Nephron (organoid): ENCODE measurements around the gene RUSF1.

ENCODE experiments used
- H3K27ac Mint-ChIP-seq, 3 experiments: 2 replicates each; pipeline ENCODE4 v1.8.0; 2020; ENCODE audit warnings: mixed read lengths in 3 of 3, mild to moderate bottlenecking in 2 of 3, moderate library complexity in 1 of 3
- H3K27me3 Mint-ChIP-seq: 2 replicates; pipeline ENCODE4 v1.8.0; 2021; ENCODE audit warnings: low read depth, mild to moderate bottlenecking, moderate library complexity, mixed read lengths
- H3K36me3 Mint-ChIP-seq: 2 replicates; pipeline ENCODE4 v1.8.0; 2020; ENCODE audit warnings: low read depth, mixed read lengths
- H3K4me1 Mint-ChIP-seq: 2 replicates; pipeline ENCODE4 v1.8.0; 2020; ENCODE audit warnings: mixed read lengths
- H3K4me3 Mint-ChIP-seq, 3 experiments: 2 replicates each; pipeline ENCODE4 v1.8.0; 2020; ENCODE audit warnings: mild to moderate bottlenecking in 3 of 3, mixed read lengths in 3 of 3, moderate library complexity in 2 of 3
- H3K9me3 Mint-ChIP-seq: 2 replicates; pipeline ENCODE4 v1.8.0; 2020; ENCODE audit warnings: mixed read lengths
- TF ChIP-seq, protein P1 (sequence below), 3 experiments: fragments of 200-600 bp; sonication (generic); IDR thresholded peaks; one replicate each; pipeline ENCODE4 v1.5.0; 2021; ENCODE audit warnings: antibody characterized with exemption in 3 of 3; ENCODE audit not compliant: unreplicated experiment in 3 of 3

RUSF1 gene

DNA sequence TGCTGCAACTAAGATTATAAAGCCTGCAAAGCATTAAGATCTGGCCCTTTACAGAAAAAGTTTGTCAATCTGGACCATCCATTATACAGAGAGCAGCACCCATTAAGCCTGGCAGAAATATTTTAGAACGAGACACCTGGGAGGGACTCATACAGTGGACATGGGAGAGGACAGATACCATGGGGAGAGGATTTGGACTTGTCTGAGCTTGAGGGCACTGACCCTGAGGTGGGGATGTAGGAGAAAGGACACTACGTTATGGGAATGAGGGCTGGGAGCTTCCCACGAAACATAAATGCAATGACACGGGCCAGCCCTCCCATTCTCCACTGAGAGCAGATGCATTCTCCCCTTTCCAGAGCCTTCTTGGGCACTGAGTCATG, 6.2 kb downstream of the RUSF1 start:
- H3K4me1 Mint-ChIP-seq, result peaks cover 1% of the 10 kb centered on the region
- H3K36me3 Mint-ChIP-seq, result peaks cover 23% of the 10 kb centered on the region
- no peaks in the 10 kb centered on the region for H3K27me3 Mint-ChIP-seq
- TF ChIP-seq, protein P1, sequence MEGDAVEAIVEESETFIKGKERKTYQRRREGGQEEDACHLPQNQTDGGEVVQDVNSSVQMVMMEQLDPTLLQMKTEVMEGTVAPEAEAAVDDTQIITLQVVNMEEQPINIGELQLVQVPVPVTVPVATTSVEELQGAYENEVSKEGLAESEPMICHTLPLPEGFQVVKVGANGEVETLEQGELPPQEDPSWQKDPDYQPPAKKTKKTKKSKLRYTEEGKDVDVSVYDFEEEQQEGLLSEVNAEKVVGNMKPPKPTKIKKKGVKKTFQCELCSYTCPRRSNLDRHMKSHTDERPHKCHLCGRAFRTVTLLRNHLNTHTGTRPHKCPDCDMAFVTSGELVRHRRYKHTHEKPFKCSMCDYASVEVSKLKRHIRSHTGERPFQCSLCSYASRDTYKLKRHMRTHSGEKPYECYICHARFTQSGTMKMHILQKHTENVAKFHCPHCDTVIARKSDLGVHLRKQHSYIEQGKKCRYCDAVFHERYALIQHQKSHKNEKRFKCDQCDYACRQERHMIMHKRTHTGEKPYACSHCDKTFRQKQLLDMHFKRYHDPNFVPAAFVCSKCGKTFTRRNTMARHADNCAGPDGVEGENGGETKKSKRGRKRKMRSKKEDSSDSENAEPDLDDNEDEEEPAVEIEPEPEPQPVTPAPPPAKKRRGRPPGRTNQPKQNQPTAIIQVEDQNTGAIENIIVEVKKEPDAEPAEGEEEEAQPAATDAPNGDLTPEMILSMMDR (IDR thresholded peaks at IDR 0.05; ENCODE audit: unreplicated experiment in 3 of 3), result no peak
- H3K27ac Mint-ChIP-seq, result no peak overlapping the region
- H3K9me3 Mint-ChIP-seq, result no peaks in the 10 kb centered on the region
- H3K4me3 Mint-ChIP-seq, result no peak overlapping the region

- no peak overlapping the region for H3K27ac Mint-ChIP-seq
- H3K4me1 Mint-ChIP-seq, result no peaks in the 10 kb centered on the region
- TF ChIP-seq, protein P1 (IDR thresholded peaks at IDR 0.05; ENCODE audit: unreplicated experiment in 3 of 3), result no peak
- H3K4me3 Mint-ChIP-seq, result no peak overlapping the region
- H3K27me3 Mint-ChIP-seq, result no peaks in the 10 kb centered on the region
- H3K36me3 Mint-ChIP-seq, result peaks cover 23% of the 10 kb centered on the region
- H3K9me3 Mint-ChIP-seq, result no peaks in the 10 kb centered on the region
Observed at GRCh38 chr16:31501226-31501965, 6.8 kb downstream of the RUSF1 start.

DNA sequence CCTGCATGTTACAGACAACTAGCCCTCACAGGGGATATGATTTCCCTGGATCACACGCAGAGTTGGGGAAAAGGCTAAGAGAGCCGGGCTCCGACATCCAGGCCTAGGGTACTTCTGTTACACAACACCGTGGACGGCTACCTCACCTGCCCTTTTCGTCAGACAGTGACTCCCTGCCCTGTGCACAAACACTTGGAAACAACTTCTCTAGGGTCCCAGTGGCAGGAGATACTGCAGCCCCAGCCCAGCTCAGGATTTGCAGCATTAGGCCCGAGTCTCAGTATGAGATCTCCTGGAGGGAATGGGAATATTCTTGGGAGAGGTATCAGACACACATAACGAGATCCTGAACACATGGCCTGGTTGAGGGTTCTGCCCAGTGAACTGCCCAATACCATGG, 8.3 kb downstream of the RUSF1 start:
- Mint-ChIP-seq H3K27me3 (no peaks in the 10 kb centered on the region), H3K4me3 (no peak overlapping the region), H3K27ac (no peak overlapping the region), H3K36me3 (peaks cover 23% of the 10 kb centered on the region), H3K9me3 (no peaks in the 10 kb centered on the region), H3K4me1 (no peaks in the 10 kb centered on the region)
- TF ChIP-seq, protein P1 (IDR thresholded peaks at IDR 0.05; ENCODE audit: unreplicated experiment in 3 of 3), result no peak

- Mint-ChIP-seq H3K4me1 (no peaks in the 10 kb centered on the region), H3K36me3 (peaks cover 26% of the 10 kb centered on the region), H3K9me3 (no peaks in the 10 kb centered on the region), H3K4me3 (no peak overlapping the region), H3K27ac (no peak overlapping the region), H3K27me3 (no peaks in the 10 kb centered on the region)
- TF ChIP-seq, protein P1 (IDR thresholded peaks at IDR 0.05; ENCODE audit: unreplicated experiment in 3 of 3), result no peak
Observed at GRCh38 chr16:31498493-31498892, 9.7 kb downstream of the RUSF1 start.

GRCh38 chr16:31496670-31497069, 11.5 kb downstream of the RUSF1 start:
- no peak overlapping the region for H3K4me3 Mint-ChIP-seq
- TF ChIP-seq, protein P1 (IDR thresholded peaks at IDR 0.05; ENCODE audit: unreplicated experiment in 3 of 3), result no peak
- no peaks in the 10 kb centered on the region for H3K27me3 Mint-ChIP-seq
- no peak overlapping the region for H3K27ac Mint-ChIP-seq
- peaks cover 39% of the 10 kb centered on the region for H3K36me3 Mint-ChIP-seq
- H3K4me1 Mint-ChIP-seq, result no peaks in the 10 kb centered on the region
- H3K9me3 Mint-ChIP-seq, result no peaks in the 10 kb centered on the region

- TF ChIP-seq, protein P1 (IDR thresholded peaks at IDR 0.05; ENCODE audit: unreplicated experiment in 3 of 3), result no peak
- Mint-ChIP-seq H3K36me3 (peaks cover 42% of the 10 kb centered on the region), H3K4me1 (no peaks in the 10 kb centered on the region), H3K9me3 (no peaks in the 10 kb centered on the region), H3K4me3 (no peak overlapping the region), H3K27ac (no peak overlapping the region), H3K27me3 (peaks cover 12% of the 10 kb centered on the region)
Observed at GRCh38 chr16:31493506-31494125, 14.6 kb downstream of the RUSF1 start.
